Measurements from ENCODE around the gene FAM9A. TPM values are rescaled to one million over a fixed set of nuclear protein-coding genes. Genes with fewer than 3 reads are reported as not detected.

The FAM9A gene
- total and polyA plus RNA-seq, 9 of the 15 experiments (the other 6 are each of a cell fraction or from before 2014, with no cell fraction given), result 0.07 TPM; not detected in 8

GRCh38 chrX:8813036-8813435 lies 11.9 kb upstream of the FAM9A start (continued):
- TF ChIP-seq, protein P1, sequence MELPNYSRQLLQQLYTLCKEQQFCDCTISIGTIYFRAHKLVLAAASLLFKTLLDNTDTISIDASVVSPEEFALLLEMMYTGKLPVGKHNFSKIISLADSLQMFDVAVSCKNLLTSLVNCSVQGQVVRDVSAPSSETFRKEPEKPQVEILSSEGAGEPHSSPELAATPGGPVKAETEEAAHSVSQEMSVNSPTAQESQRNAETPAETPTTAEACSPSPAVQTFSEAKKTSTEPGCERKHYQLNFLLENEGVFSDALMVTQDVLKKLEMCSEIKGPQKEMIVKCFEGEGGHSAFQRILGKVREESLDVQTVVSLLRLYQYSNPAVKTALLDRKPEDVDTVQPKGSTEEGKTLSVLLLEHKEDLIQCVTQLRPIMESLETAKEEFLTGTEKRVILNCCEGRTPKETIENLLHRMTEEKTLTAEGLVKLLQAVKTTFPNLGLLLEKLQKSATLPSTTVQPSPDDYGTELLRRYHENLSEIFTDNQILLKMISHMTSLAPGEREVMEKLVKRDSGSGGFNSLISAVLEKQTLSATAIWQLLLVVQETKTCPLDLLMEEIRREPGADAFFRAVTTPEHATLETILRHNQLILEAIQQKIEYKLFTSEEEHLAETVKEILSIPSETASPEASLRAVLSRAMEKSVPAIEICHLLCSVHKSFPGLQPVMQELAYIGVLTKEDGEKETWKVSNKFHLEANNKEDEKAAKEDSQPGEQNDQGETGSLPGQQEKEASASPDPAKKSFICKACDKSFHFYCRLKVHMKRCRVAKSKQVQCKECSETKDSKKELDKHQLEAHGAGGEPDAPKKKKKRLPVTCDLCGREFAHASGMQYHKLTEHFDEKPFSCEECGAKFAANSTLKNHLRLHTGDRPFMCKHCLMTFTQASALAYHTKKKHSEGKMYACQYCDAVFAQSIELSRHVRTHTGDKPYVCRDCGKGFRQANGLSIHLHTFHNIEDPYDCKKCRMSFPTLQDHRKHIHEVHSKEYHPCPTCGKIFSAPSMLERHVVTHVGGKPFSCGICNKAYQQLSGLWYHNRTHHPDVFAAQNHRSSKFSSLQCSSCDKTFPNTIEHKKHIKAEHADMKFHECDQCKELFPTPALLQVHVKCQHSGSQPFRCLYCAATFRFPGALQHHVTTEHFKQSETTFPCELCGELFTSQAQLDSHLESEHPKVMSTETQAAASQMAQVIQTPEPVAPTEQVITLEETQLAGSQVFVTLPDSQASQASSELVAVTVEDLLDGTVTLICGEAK (IDR thresholded peaks at IDR 0.05), result peak; percentile 90
- TF ChIP-seq, protein P1 (CRISPR knock-in tag; IDR thresholded peaks at IDR 0.05), result peak; percentile 54; the same call in 1 of the 2 replicates
- TF ChIP-seq HDAC8 (tag; IDR thresholded peaks at IDR 0.05) (no peak), KAT2B (IDR thresholded peaks at IDR 0.05; ENCODE audit: low read depth, low read length) (no peak), ZNF318 (IDR thresholded peaks at IDR 0.05; ENCODE audit: borderline replicate concordance in 1 of 2, low read depth in 1 of 2) (no peak), HNRNPLL (IDR thresholded peaks at IDR 0.05; ENCODE audit: low read depth, low read length, poor library complexity, severe bottlenecking) (no peak)

Measured in K562 (cell line).